Urinary bladder (tissue), 4 donors: Measurements from ENCODE around the gene ATP2A3. TPM values are rescaled to one million over a fixed set of nuclear protein-coding genes. Genes with fewer than 3 reads are reported as not detected.

ENCODE experiments used
- DNase-seq: peaks from one replicate; pipeline ENCODE4 v3.0.0-alpha.2; 2015; ENCODE audit errors: extremely low spot score
- H3K27ac ChIP-seq: one replicate; pipeline ENCODE4 v1.5.1; 2013; ENCODE audit warnings: low read depth, mild to moderate bottlenecking, moderate library complexity
- H3K36me3 ChIP-seq: one replicate; pipeline ENCODE4 v1.6.1; 2013; ENCODE audit warnings: mild to moderate bottlenecking, moderate library complexity; ENCODE audit not compliant: insufficient read depth
- H3K4me1 ChIP-seq: one replicate; pipeline ENCODE4 v1.6.1; 2013; ENCODE audit warnings: mild to moderate bottlenecking, moderate library complexity; ENCODE audit not compliant: insufficient read depth
- H3K4me3 ChIP-seq: one replicate; pipeline ENCODE4 v1.5.1; 2013; ENCODE audit warnings: low read depth, low read length
- WGBS: extraction: QIAGEN DNeasy Blood & Tissue Kit; methylation state at CpG from one replicate; pipeline ENCODE4 v1.1.7; 2013; 5-methylcytosine and 5-hydroxymethylcytosine counted together
- polyA plus RNA-seq: library from polyadenylated mRNA; stranded (reverse); fragments of 200-250 nt; gene quantifications from one replicate; pipeline ENCODE4 v1.2.3, GENCODE V29; 2013
- total RNA-seq: library from RNA; depleted of rRNA; stranded (reverse); fragments of >200 nt; gene quantifications from one replicate; pipeline ENCODE4 v1.2.3, GENCODE V29; 2014
- donor health status: healthy with polysubstance abuse.
- donor health status: healthy.

ATP2A3 gene
- total and polyA plus RNA-seq, 2 donors: 7.1 to 28.1 TPM

DNA sequence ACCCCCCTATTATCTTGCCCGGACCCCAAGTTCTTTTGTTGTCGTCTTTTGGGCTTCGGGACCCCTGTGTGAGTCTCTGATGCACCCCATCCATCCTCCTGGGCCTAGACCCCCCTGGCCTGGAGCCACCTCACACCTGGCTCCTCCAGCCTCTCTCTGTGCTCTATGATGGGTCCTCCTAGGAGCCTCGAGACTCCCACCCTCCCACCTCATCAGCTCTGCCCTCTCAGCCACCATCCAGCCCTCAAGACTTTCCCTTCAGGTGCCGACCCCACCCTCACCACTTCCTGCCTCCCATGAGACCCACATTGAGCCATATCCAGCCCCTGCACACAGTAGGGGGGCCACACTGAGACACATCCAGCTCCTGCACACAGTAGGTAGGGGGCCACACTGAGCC lies 8.7 kb upstream of the ATP2A3 start:
- Histone ChIP-seq H3K4me3 (no peak overlapping the region), H3K4me1 (no peaks in the 10 kb centered on the region), H3K27ac (no peak overlapping the region), H3K36me3 (no peaks in the 10 kb centered on the region)
- no peak for DNase-seq
- WGBS: 62% methylated on average over 5 of the region's 5 CpGs

DNA sequence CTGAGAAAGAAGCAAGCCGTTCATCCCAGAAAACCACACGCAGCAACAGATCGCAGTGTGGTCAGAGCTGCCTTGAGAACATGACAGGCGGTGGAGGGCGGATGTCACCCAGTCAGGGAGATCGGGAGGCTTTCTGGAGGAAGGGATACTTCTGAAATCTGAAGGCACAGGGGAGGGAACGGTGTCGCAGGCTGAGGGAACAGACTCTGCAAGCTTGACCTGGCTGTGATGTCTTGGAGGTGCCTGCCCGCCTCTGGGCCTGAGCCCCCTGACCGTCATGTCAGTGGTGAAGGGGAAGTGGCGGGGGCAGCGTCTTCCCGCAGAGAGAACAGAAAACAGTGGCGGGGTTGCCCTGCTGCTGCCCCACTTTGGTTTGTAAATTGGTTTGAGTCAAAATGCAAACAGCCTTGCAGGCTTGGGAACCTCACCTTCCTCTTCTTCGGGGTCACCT lies 8.1 kb upstream of the ATP2A3 start:
- H3K4me1 ChIP-seq: no peaks in the 10 kb centered on the region
- H3K27ac ChIP-seq: no peak overlapping the region
- WGBS: 58% methylated on average over 15 of the region's 15 CpGs
- no peaks in the 10 kb centered on the region for H3K36me3 ChIP-seq
- DNase-seq: no peak
- no peak overlapping the region for H3K4me3 ChIP-seq

DNA sequence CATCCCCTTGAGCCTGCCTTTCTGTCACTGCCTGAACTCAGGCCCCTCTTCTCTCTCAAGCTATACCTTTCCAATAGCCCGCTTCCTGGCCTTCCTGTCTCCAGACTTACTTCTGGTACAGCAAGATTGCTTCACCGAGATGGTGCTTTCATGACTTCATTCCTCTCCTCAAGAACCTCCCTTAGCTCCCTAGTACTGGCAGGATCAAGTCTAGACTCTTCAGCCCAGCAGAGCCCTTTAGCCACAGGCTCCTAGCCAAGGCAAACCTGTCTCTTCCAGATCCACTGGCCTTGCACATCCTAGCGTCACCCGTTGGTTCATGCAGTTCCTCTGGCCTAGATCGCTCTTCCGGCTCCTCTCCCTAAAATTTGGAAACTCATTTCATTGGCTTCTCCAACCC lies 6.4 kb upstream of the ATP2A3 start:
- Histone ChIP-seq H3K27ac (no peak overlapping the region), H3K4me3 (no peak overlapping the region), H3K4me1 (no peaks in the 10 kb centered on the region), H3K36me3 (no peaks in the 10 kb centered on the region)
- WGBS: 92% methylated on average over 6 of the region's 6 CpGs
- no peak for DNase-seq

DNA sequence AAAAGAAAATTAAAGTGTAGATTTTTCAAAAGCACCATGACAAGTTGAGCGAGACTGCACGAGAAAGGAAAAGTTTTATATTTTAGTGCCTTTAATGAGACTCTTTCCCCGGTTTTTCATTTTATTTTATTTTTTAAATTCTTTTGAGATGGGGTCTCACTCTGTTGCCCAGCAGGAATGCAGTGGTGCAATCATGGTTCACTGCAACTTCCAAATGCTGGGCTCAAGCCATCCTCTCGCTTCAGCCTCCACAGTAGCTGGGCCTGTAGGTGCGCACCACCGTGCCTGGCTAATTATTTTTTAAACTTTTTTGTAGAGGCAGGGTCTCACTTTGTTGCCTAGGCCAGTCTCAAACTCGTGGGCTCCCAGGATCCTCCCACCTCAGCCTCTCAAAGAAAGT lies 5.7 kb upstream of the ATP2A3 start:
- Histone ChIP-seq H3K4me3 (no peak overlapping the region), H3K4me1 (no peaks in the 10 kb centered on the region), H3K36me3 (no peaks in the 10 kb centered on the region), H3K27ac (no peak overlapping the region)
- no peak for DNase-seq
- 91% methylated on average over 7 of the region's 7 CpGs for WGBS

DNA sequence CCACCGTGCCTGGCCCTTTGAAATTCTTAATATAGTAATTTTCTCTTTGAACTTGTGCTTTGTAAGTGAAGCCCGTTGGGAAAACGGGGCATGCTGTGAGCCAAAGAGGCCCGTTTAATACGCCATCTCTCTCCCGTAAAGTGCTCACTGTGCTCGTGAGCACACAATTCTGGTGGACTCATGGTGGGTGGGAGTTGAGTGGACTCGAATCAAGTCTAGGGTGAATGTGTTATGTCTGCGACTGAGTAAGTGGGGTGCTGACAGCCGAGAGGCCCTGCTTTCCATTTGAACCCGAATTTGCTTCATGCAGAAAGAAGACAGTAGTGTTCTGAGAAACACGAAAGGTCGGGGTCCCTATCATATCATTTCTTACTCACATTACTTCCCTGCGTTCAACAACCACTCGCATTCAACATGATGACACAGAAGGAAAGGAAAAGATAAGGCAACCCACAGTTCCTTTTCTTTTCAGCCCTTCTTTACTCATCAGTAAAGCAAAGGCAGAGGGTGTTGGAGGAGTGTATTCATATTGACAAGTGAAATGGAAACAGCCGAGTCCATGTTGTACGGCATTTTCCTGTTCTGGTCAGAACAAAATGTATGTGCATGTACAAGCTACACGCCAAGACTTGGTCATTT lies 4.8 kb upstream of the ATP2A3 start:
- DNase-seq: no peak
- Histone ChIP-seq H3K27ac (no peak overlapping the region), H3K36me3 (no peaks in the 10 kb centered on the region), H3K4me3 (no peak overlapping the region), H3K4me1 (no peaks in the 10 kb centered on the region)
- 85% methylated on average over 18 of the region's 18 CpGs for whole genome bisulfite sequencing

DNA sequence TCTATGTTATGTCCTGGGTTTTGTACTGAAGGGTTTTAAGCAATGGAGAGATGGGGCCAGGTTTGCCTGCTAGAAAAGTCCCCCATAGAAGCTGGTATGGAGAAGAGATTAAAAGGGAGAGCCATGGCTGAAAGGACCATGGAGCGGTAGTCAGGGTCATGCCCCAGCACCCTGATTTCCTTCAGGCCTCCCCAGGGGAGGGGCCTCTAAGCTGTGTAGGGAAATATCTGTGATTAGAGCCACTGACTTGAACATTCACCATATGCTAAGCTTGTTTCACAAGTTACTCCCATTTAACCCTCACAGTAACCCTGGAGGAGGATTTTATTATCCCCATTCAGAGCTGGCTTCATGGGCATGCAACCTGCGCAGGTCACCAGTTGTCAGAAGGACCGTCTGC lies 3.8 kb upstream of the ATP2A3 start:
- Histone ChIP-seq H3K36me3 (no peaks in the 10 kb centered on the region), H3K4me1 (no peaks in the 10 kb centered on the region), H3K4me3 (no peak overlapping the region), H3K27ac (no peak overlapping the region)
- 94% methylated on average over 3 of the region's 3 CpGs for WGBS
- no peak for DNase-seq

DNA sequence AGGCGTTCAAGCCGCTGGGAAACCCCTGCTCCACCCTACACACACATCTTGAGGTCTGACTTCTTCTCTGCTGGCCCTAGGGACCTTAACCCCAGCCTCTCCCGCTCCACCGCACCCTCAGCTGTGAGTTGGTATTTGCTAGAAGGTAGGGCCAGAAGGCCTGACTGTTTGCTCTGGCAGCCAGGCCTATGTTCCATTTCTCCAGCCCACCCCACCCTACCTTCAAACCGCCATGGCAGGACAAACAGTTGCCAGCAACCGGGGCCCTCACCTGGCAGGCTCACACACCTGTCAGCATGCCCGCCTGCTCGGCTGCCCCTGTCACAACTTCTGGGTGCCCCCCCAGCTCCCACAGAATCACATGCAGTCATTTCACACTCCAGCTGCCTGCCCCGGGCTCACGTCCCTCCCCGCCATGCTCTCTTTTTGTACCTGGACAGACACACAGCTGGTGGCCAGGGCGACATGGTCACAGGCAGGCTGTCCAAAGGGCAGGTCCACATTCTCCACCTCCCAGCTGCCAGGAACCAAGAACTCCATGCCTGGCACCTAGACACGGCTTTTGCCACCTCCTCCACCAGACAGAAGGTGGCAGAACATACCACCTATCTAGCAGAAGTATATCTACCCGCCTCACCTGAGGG lies 2.6 kb upstream of the ATP2A3 start:
- no peak overlapping the region for H3K4me3 ChIP-seq
- no peaks in the 10 kb centered on the region for H3K4me1 ChIP-seq
- no peak for DNase-seq
- no peaks in the 10 kb centered on the region for H3K36me3 ChIP-seq
- WGBS: 86% methylated on average over 14 of the region's 14 CpGs
- H3K27ac ChIP-seq: no peak overlapping the region

DNA sequence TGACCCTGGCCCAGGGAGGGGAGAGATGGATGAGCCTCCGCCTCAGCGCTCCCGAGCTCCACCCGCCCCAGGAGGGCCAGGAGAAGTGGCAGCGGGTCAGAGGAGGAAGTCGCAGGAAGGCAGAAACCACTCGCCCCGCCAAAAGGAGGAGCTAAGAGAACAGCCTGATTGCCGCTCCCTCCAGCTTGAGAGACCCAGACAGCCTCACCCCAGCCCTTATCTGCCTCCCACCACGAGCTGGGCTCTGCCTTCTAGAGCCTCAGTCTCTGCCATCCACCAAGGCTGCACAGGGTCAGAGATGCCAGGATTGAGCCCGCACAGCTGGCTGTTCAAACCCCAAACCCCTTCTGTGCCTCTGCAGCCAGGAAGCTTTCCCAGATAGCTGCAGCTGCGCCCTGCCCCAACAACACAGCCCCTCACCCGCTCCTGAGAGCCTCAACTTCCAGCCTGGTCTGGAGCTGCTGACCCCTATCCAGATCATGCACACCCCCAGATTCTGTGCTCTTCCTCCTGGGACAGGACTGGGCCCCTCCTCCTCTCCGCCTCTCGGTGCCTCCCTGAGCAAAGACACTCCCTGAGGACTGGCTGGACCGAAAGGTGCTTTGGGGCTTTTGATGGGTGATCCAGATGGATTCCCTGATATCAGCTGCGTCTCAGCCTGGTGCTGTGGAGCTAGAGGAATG lies 1.0 kb upstream of the ATP2A3 start:
- no peaks in the 10 kb centered on the region for H3K4me1 ChIP-seq
- no peak for DNase-seq
- no peaks in the 10 kb centered on the region for H3K36me3 ChIP-seq
- WGBS: 19% methylated on average over 17 of the region's 17 CpGs
- H3K4me3 ChIP-seq: peak overlapping the region; percentile 62
- H3K27ac ChIP-seq: no peak overlapping the region

DNA sequence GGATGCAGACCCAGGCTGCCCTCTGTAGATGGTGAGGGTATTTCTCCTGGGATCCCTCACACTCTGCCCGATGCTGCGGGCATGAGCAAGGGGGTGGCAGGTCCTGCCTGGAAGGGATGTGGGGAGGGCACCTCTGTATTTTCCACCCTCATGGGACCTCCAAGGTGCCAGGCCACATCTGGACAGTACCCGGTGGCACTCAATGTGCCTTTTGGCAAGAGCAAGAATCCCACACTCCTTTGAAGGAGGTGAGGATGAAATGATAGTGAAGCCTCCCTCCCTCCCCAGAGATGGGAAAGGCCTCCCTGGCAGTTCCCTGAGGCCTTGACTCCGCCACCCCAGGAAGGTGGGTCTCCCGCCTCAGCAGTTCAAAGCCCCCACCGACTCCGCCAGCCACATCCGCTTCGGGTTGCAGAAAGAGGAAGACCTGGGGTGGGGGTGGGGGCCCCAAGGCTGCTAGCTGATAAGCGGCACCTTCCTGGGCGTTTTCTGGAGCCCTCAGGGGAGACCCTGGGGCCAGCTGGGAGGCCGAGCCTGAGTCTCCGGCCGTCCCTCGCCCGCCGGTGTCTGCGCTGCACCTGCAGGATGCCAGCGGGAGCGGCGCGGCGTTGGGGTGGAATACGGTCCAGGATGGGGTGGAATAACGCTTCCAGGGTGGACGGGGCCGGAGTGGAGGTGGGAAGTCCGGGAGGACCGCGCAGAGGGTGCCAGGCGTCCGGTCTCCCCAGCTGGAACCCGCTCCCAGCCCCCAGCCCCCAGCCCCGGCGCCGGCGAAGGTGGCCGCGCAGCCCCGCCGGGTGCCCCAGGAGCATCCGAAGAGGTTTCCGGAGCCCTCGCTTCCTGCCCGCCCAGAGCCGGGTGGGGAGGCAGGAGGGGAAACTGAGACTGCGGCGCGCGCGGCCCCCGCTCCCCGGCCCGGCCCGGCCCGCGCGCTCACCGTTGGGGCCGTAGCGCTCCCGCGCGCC lies 718 bp downstream of the ATP2A3 start:
- Histone ChIP-seq H3K4me3 (peak overlapping the region; percentile 62), H3K27ac (no peak overlapping the region), H3K4me1 (peaks cover 3% of the 10 kb centered on the region), H3K36me3 (no peaks in the 10 kb centered on the region)
- no peak for DNase-seq
- WGBS: 10% methylated on average over 64 of the region's 64 CpGs

DNA sequence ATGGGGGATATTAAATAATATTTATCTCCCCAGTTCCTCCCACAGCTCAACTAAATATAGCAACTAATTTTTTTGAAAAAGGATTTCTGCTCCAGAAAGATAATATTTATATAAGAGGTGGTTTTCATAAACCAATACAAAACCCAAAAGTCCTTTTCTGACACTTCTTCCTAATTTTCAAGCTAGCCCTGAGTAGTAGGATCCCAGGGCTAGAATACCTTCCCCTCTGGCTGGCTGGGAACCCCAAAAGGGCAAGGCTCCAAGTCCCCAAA lies 1.3 kb downstream of the ATP2A3 start:
- H3K36me3 ChIP-seq: no peaks in the 10 kb centered on the region
- peaks cover 3% of the 10 kb centered on the region for H3K4me1 ChIP-seq
- no peak overlapping the region for H3K4me3 ChIP-seq
- no peak overlapping the region for H3K27ac ChIP-seq
- no peak for DNase-seq

DNA sequence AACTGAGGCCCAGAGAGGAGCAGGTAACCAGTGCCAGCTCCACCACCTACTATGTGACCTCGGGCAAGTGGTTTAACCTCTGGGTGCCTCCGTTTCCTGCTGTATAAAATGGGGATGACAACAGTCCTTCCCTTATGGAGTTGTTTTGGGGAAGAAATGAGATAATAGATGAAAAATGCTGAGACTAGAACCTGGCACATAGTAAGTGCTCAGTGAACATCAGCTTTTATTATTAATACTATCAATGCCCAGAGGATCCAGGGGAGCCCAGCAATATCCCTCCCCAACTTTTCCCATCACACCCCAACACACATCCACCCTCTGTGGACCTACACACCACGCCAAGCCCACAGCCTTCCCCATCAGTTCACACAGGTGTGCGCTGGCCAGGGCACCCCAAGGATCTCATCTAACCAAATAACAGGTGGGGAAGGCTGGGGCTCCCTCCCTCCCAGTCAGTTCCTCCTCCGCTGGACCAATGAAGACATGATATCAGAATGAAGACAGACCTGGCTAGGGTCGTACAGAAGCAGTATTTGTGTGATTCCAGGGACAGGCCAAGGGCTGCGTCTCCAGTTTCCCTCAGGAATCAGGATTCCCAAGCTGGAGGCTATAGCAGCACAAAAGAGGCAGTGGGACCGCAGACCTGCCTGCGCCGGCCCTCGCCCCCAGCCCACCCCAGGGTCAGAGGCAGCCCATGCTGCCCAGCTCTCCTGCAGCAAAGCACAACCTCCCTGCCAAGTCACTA lies 1.8 kb downstream of the ATP2A3 start:
- H3K4me3 ChIP-seq: no peak overlapping the region
- WGBS: 67% methylated on average over 11 of the region's 11 CpGs
- no peaks in the 10 kb centered on the region for H3K36me3 ChIP-seq
- no peak overlapping the region for H3K27ac ChIP-seq
- peaks cover 3% of the 10 kb centered on the region for H3K4me1 ChIP-seq
- no peak for DNase-seq

DNA sequence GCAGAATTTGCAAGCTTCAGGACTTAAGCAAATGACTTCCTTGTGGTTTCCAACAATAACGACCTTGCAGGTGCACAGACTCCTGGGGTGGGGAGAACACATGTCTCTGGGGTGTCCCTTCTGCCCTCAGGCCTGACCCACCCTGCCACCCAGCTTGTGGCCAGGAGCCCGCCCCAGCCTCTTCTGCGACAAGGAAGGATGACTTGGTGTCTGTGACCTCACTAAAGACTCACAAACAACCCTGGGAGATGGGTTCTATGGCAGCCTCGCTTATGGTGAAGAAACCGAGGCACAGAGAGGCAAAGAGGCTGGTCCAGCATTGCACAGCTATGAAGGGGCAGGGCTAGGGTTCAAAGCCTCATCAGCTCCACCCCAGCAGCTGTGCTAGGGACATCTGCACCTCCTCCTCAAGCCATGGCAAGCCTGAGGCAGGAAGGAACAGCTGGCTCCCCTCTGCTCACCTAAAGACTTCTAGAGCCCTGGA lies 2.6 kb downstream of the ATP2A3 start:
- DNase-seq: no peak
- H3K4me1 ChIP-seq: peaks cover 3% of the 10 kb centered on the region
- H3K4me3 ChIP-seq: no peak overlapping the region
- H3K36me3 ChIP-seq: no peaks in the 10 kb centered on the region
- H3K27ac ChIP-seq: no peak overlapping the region
- WGBS: 69% methylated on average over 5 of the region's 5 CpGs

DNA sequence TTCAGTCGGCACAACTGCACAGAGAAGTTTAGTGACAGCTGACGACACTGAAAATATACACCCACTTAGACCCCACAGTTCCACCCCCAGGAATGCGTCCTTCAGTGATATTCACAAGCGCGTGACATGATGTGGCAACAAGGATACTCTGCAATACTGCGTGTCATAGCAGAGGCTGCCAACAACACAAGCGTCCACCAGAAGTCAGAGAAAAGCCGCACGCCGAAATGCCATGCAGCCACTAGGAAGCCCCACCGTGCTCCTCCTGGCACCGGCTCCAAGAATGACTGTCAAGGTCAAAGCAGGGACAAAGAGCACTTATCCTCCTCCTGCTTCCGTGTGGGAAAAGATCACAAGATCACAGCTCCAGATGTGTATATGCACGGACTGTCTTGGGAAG lies 3.5 kb downstream of the ATP2A3 start:
- peaks cover 3% of the 10 kb centered on the region for H3K4me1 ChIP-seq
- H3K4me3 ChIP-seq: no peak overlapping the region
- no peaks in the 10 kb centered on the region for H3K36me3 ChIP-seq
- WGBS: 73% methylated on average over 14 of the region's 14 CpGs
- no peak overlapping the region for H3K27ac ChIP-seq
- no peak for DNase-seq
